COLO829 (cell line): Measurements from ENCODE around the gene BOC.
A peak's percentile ranks its signal among the peaks of the same experiment; 100 is the strongest.

Source experiments
- DNase-seq: peaks from one replicate; pipeline ENCODE4 v3.0.0; 2012; ENCODE audit warnings: low spot score

BOC gene

GRCh38 chr3:113270786-113271185 is 59.4 kb downstream of the BOC start:
- no peak for DNase-seq

- DNase-seq, result no peak
Observed at GRCh38 chr3:113271189-113271588, 59.8 kb downstream of the BOC start.

- DNase-seq, result no peak
Observed at GRCh38 chr3:113271594-113272384, 60.4 kb downstream of the BOC start.

GRCh38 chr3:113272385-113272779 is 61.0 kb downstream of the BOC start:
- no peak for DNase-seq

GRCh38 chr3:113273011-113273410 is 61.7 kb downstream of the BOC start:
- no peak for DNase-seq

- DNase-seq, result no peak
Observed at GRCh38 chr3:113273604-113274378, 62.4 kb downstream of the BOC start.

GRCh38 chr3:113274425-113275257 is 63.3 kb downstream of the BOC start:
- no peak for DNase-seq

GRCh38 chr3:113275258-113275556 is 63.9 kb downstream of the BOC start:
- no peak for DNase-seq

- DNase-seq, result no peak
Observed at GRCh38 chr3:113275583-113275928, 64.2 kb downstream of the BOC start.

GRCh38 chr3:113275929-113276750 is 64.8 kb downstream of the BOC start:
- DNase-seq, result peak; percentile 93

GRCh38 chr3:113276751-113277080 is 65.4 kb downstream of the BOC start:
- DNase-seq, result no peak

- DNase-seq, result no peak
Observed at GRCh38 chr3:113277414-113277813, 66.1 kb downstream of the BOC start.

- no peak for DNase-seq
Observed at GRCh38 chr3:113277941-113278598, 66.7 kb downstream of the BOC start.

GRCh38 chr3:113278599-113278955 is 67.2 kb downstream of the BOC start:
- no peak for DNase-seq

GRCh38 chr3:113279686-113280085 is 68.3 kb downstream of the BOC start:
- no peak for DNase-seq

- DNase-seq, result no peak
Observed at GRCh38 chr3:113283306-113283705, 71.9 kb downstream of the BOC start.

- DNase-seq, result no peak
Observed at GRCh38 chr3:113284453-113285050, 73.2 kb downstream of the BOC start.

GRCh38 chr3:113285226-113285625 is 73.9 kb downstream of the BOC start:
- DNase-seq, result no peak

GRCh38 chr3:113285741-113286140 is 74.4 kb downstream of the BOC start:
- no peak for DNase-seq

GRCh38 chr3:113286524-113286923 is 75.2 kb downstream of the BOC start:
- DNase-seq, result no peak

GRCh38 chr3:113287111-113287802 is 75.9 kb downstream of the BOC start:
- DNase-seq, result peak; percentile 74
